K562 (cell line): ENCODE data around the gene SCNN1A.

Experiments used
- BRCA1 ChIP-seq, 2 experiments: fragments of 450-650 bp in 1 of 2; sonication (generic) in 1 of 2; formaldehyde crosslinking in 1 of 2; IDR thresholded peaks; 2 replicates each; pipeline versions ENCODE4 v1.5.0 to v1.6.1; 2017 to 2020; ENCODE audit warnings: mild to moderate bottlenecking in 1 of 2, missing genetic modification reagents in 1 of 2
- CEBPB ChIP-seq: fragments of 450-650 bp; IDR thresholded peaks from 2 replicates; pipeline ENCODE4 v1.6.1; 2016; ENCODE audit warnings: missing genetic modification characterization, missing compliant biosample characterization
- HDAC2 ChIP-seq: fragments of 450-650 bp; IDR thresholded peaks from 2 replicates; pipeline ENCODE4 v1.6.1; 2016; ENCODE audit warnings: mild to moderate bottlenecking
- KLF10 ChIP-seq: fragments of 250-450 bp; sonication (Bioruptor Pico); IDR thresholded peaks from 2 replicates; pipeline ENCODE4 v1.6.1; 2021; ENCODE audit warnings: matching md5 sums
- NFE2L1 ChIP-seq: fragments of 450-650 bp; IDR thresholded peaks from 2 replicates; pipeline ENCODE4 v1.6.1; 2016; ENCODE audit warnings: missing genetic modification characterization, low read depth, mild to moderate bottlenecking, missing compliant biosample characterization, moderate library complexity, borderline replicate concordance
- POLR2AphosphoS5 ChIP-seq: IDR thresholded peaks from 2 replicates; pipeline ENCODE4 v1.6.1; 2011; ENCODE audit warnings: mild to moderate bottlenecking, low read depth, low read length, moderate library complexity; ENCODE audit not compliant: control insufficient read depth, insufficient read depth
- ZC3H4 ChIP-seq: sonication (generic); formaldehyde crosslinking; IDR thresholded peaks from 2 replicates; pipeline ENCODE4 v1.9.0; 2021; ENCODE audit warnings: missing genetic modification reagents, borderline replicate concordance
- ZNF274 ChIP-seq: IDR thresholded peaks from 2 replicates; pipeline ENCODE4 v1.6.1; 2011; ENCODE audit warnings: low read depth, mild to moderate bottlenecking, low read length, moderate library complexity, borderline replicate concordance
- TF ChIP-seq, protein P1 (sequence below): fragments of 450-650 bp; IDR thresholded peaks from 2 replicates; pipeline ENCODE4 v1.6.1; 2018; ENCODE audit not compliant: partially characterized antibody
- TF ChIP-seq, protein P2 (sequence below): sonication (generic); formaldehyde crosslinking; IDR thresholded peaks from 2 replicates; pipeline ENCODE4 v1.9.0; 2022; ENCODE audit warnings: mild to moderate bottlenecking, missing genetic modification reagents

DNA sequence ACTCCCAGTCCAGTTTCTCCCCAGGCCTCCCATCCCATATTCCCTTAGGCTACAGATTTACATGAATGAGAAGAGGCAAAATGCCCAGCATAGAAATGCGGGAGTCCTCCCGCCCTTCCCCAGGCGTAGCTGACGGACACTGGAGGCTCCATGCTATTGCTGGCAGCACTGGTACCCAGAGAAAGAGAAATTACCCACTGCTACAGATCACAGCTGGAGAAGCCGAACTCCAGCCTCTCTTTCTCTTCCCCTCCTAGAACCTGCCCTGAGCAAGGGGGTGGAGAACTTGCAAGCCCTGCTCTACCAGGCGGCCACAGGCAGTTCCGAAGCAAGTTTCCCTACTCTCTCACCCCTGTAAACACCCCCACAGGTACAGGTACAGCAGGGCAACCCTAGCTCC lies 12.2 kb upstream of the SCNN1A start:
- TF ChIP-seq BRCA1 (IDR thresholded peaks at IDR 0.05) (no peak), BRCA1 (CRISPR knock-in tag; IDR thresholded peaks at IDR 0.05) (no peak), HDAC2 (no peak), POLR2AphosphoS5 (no peak), NFE2L1 (tag) (no peak), KLF10 (no peak), CEBPB (tag) (no peak), ZNF274 (no peak), ZC3H4 (CRISPR knock-in tag) (no peak)
- TF ChIP-seq, protein P1, sequence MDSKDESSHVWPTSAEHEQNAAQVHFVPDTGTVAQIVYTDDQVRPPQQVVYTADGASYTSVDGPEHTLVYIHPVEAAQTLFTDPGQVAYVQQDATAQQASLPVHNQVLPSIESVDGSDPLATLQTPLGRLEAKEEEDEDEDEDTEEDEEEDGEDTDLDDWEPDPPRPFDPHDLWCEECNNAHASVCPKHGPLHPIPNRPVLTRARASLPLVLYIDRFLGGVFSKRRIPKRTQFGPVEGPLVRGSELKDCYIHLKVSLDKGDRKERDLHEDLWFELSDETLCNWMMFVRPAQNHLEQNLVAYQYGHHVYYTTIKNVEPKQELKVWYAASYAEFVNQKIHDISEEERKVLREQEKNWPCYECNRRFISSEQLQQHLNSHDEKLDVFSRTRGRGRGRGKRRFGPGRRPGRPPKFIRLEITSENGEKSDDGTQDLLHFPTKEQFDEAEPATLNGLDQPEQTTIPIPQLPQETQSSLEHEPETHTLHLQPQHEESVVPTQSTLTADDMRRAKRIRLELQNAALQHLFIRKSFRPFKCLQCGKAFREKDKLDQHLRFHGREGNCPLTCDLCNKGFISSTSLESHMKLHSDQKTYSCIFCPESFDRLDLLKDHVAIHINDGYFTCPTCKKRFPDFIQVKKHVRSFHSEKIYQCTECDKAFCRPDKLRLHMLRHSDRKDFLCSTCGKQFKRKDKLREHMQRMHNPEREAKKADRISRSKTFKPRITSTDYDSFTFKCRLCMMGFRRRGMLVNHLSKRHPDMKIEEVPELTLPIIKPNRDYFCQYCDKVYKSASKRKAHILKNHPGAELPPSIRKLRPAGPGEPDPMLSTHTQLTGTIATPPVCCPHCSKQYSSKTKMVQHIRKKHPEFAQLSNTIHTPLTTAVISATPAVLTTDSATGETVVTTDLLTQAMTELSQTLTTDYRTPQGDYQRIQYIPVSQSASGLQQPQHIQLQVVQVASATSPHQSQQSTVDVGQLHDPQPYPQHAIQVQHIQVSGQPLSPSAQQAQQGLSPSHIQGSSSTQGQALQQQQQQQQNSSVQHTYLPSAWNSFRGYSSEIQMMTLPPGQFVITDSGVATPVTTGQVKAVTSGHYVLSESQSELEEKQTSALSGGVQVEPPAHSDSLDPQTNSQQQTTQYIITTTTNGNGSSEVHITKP = no peak
- TF ChIP-seq, protein P2, sequence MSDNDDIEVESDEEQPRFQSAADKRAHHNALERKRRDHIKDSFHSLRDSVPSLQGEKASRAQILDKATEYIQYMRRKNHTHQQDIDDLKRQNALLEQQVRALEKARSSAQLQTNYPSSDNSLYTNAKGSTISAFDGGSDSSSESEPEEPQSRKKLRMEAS (CRISPR knock-in tag) = no peak
